Measurements from ENCODE around the gene ARFGEF2.

DNA sequence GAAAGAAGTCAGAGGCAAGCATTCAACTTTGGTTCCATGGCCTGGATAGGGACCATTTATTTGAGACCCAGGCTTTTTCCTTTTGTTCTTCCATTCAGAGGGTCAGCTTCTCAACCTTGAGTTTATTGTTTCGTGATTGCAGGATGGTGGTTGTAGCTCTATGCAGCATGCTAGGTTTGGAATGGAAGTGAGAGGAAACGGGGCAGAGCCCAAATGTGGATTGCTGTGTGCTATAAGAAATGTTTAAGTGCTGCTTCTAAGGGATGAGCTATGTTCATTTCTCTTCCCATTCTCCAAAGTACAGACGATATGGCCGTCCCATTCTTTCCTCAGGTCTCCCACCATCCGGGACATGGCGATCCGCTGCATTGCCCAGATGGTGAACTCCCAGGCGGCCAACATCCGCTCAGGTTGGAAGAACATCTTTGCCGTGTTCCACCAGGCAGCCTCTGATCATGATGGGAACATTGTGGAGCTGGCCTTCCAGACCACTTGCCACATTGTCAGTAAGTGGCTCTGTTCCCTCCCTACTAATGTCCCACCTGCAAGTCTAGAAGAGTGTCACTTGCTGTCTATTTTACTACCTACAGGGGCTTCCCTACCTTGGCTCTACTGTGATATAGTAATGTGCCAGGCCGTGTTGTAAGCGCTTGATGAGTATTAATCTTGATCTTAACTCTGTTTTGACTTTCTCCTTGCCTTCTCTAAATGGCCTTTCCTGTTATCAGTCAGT, 88.6 kb downstream of the ARFGEF2 start:
- TF ChIP-seq, protein P1, sequence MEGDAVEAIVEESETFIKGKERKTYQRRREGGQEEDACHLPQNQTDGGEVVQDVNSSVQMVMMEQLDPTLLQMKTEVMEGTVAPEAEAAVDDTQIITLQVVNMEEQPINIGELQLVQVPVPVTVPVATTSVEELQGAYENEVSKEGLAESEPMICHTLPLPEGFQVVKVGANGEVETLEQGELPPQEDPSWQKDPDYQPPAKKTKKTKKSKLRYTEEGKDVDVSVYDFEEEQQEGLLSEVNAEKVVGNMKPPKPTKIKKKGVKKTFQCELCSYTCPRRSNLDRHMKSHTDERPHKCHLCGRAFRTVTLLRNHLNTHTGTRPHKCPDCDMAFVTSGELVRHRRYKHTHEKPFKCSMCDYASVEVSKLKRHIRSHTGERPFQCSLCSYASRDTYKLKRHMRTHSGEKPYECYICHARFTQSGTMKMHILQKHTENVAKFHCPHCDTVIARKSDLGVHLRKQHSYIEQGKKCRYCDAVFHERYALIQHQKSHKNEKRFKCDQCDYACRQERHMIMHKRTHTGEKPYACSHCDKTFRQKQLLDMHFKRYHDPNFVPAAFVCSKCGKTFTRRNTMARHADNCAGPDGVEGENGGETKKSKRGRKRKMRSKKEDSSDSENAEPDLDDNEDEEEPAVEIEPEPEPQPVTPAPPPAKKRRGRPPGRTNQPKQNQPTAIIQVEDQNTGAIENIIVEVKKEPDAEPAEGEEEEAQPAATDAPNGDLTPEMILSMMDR (IDR thresholded peaks at IDR 0.05; ENCODE audit: borderline replicate concordance, extremely low read depth, low read length, poor library complexity, severe bottlenecking): no peak
- TF ChIP-seq EZH2 (IDR thresholded peaks at IDR 0.05; ENCODE audit: borderline replicate concordance, low read depth, low read length, severe bottlenecking): no peak
